SK-N-SH treated with all-trans-retinoic acid at 6 μM for 48 hours (cell line): Measurements from ENCODE around the gene TKTL1.

Experiments
- ATAC-seq: fragments of 200-7000 bp; cut with Tn5 transposase; 3 replicates; pipeline ENCODE4 v1.9.1; 2020; ENCODE audit warnings: mild to moderate bottlenecking, moderate library complexity
- ARNTL ChIP-seq: fragments of 450-650 bp; formaldehyde crosslinking; IDR thresholded peaks from 2 replicates; pipeline ENCODE4 v1.5.0; 2020; ENCODE audit warnings: low read depth, mild to moderate bottlenecking, moderate library complexity, borderline replicate concordance
- BACH2 ChIP-seq: fragments of 250-450 bp; sonication (Bioruptor Pico); IDR thresholded peaks from 2 replicates; pipeline ENCODE4 v1.9.0; 2021; ENCODE audit warnings: mild to moderate bottlenecking, borderline replicate concordance
- CREB5 ChIP-seq: fragments of 250-450 bp; sonication (Bioruptor Pico); IDR thresholded peaks from 2 replicates; pipeline ENCODE4 v1.5.1; 2020; ENCODE audit warnings: low read depth, mild to moderate bottlenecking, moderate library complexity
- CSDC2 ChIP-seq: fragments of 250-450 bp; sonication (Bioruptor Pico); IDR thresholded peaks from 2 replicates; pipeline ENCODE4 v1.5.0; 2020; ENCODE audit warnings: mild to moderate bottlenecking, moderate library complexity
- CSRNP3 ChIP-seq: fragments of 250-450 bp; sonication (Bioruptor Pico); IDR thresholded peaks from 2 replicates; pipeline ENCODE4 v1.5.1; 2021; ENCODE audit warnings: mild to moderate bottlenecking, moderate library complexity
- ESRRG ChIP-seq: fragments of 250-450 bp; sonication (Bioruptor Pico); IDR thresholded peaks from 2 replicates; pipeline ENCODE4 v1.6.1; 2021; ENCODE audit warnings: mild to moderate bottlenecking
- ISL1 ChIP-seq: fragments of 250-450 bp; sonication (Bioruptor Pico); IDR thresholded peaks from 2 replicates; pipeline ENCODE4 v2.1.2; 2022; ENCODE audit warnings: mild to moderate bottlenecking, moderate library complexity
- OSR1 ChIP-seq: fragments of 250-450 bp; sonication (Bioruptor Pico); IDR thresholded peaks from 2 replicates; pipeline ENCODE4 v1.8.0; 2022; ENCODE audit warnings: moderate library complexity, mild to moderate bottlenecking, inconsistent platforms
- PATZ1 ChIP-seq: fragments of 250-450 bp; sonication (Bioruptor Pico); IDR thresholded peaks from 2 replicates; pipeline ENCODE4 v1.8.0; 2020; ENCODE audit warnings: mild to moderate bottlenecking, moderate library complexity, borderline replicate concordance
- RARB ChIP-seq: fragments of 250-450 bp; sonication (Bioruptor Pico); IDR thresholded peaks from 2 replicates; pipeline ENCODE4 v1.8.0; 2021; ENCODE audit warnings: mild to moderate bottlenecking, moderate library complexity
- SNAI2 ChIP-seq: fragments of 250-450 bp; sonication (Bioruptor Pico); IDR thresholded peaks from 2 replicates; pipeline ENCODE4 v1.5.0; 2020; ENCODE audit warnings: mild to moderate bottlenecking, moderate library complexity
- TCF4 ChIP-seq: fragments of 250-450 bp; sonication (Bioruptor Pico); IDR thresholded peaks from 2 replicates; pipeline ENCODE4 v1.8.0; 2021; ENCODE audit warnings: mild to moderate bottlenecking, moderate library complexity, borderline replicate concordance
- TOX ChIP-seq: fragments of 250-450 bp; sonication (Bioruptor Pico); IDR thresholded peaks from 2 replicates; pipeline ENCODE4 v1.8.0; 2021; ENCODE audit warnings: mild to moderate bottlenecking, moderate library complexity, borderline replicate concordance
- TSHZ2 ChIP-seq: fragments of 250-450 bp; sonication (Bioruptor Pico); IDR thresholded peaks from 2 replicates; pipeline ENCODE4 v1.5.0; 2020; ENCODE audit warnings: mild to moderate bottlenecking, moderate library complexity
- ZC3H10 ChIP-seq: fragments of 250-450 bp; sonication (Bioruptor Pico); IDR thresholded peaks from 2 replicates; pipeline ENCODE4 v1.5.1; 2021; ENCODE audit warnings: mild to moderate bottlenecking, moderate library complexity
- ZFP3 ChIP-seq: fragments of 250-450 bp; sonication (Bioruptor Pico); IDR thresholded peaks from 2 replicates; pipeline ENCODE4 v1.5.0; 2020; ENCODE audit warnings: mild to moderate bottlenecking, moderate library complexity
- ZNF565 ChIP-seq: fragments of 450-650 bp; formaldehyde crosslinking; conservative IDR thresholded peaks from 2 replicates; pipeline ENCODE4 v1.5.0; 2020; ENCODE audit warnings: low read depth, mild to moderate bottlenecking, moderate library complexity
- ZNF70 ChIP-seq: fragments of 450-650 bp; formaldehyde crosslinking; IDR thresholded peaks from 2 replicates; pipeline ENCODE4 v1.5.0; 2020; ENCODE audit warnings: mild to moderate bottlenecking, moderate library complexity
- ZNF8 ChIP-seq: fragments of 450-650 bp; formaldehyde crosslinking; IDR thresholded peaks from 2 replicates; pipeline ENCODE4 v1.5.0; 2020; ENCODE audit warnings: mild to moderate bottlenecking, moderate library complexity
- TF ChIP-seq, protein P1 (sequence below): fragments of 250-450 bp; sonication (Bioruptor Pico); IDR thresholded peaks from 2 replicates; pipeline ENCODE4 v1.8.0; 2021; ENCODE audit warnings: low read depth, mild to moderate bottlenecking, moderate library complexity, borderline replicate concordance

Gene TKTL1

DNA sequence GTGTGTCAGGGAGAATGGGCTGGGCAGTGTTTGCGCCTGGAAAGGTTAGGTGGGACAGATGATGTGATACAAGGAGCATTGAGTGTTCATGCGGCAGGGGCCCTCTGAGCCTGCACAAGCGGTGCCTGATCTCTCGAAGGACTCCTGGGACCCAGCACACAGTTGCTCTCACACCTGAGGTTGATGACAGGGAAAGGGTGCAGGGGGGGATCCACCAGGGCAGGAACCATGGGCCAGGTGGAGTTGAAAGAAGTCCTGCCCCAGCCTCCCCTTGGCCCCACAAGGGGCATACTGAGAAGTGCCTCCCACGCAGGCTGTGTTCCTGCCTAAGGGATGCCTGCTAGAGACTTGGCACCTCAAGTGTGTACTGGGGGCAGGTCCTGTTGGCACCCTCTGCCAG lies 33.1 kb downstream of the TKTL1 start:
- ATAC-seq, result no peak

GRCh38 chrX:154329294-154329693 lies 33.7 kb downstream of the TKTL1 start:
- no peak for ATAC-seq
- TF ChIP-seq ISL1 (no peak), OSR1 (CRISPR knock-in tag) (no peak), RARB (no peak), ZC3H10 (CRISPR knock-in tag) (no peak), ZNF8 (CRISPR knock-in tag) (no peak), ARNTL (CRISPR knock-in tag) (no peak), TOX (CRISPR knock-in tag) (no peak), CSDC2 (CRISPR knock-in tag) (no peak), ESRRG (no peak), CSRNP3 (CRISPR knock-in tag) (no peak), TSHZ2 (CRISPR knock-in tag) (no peak), PATZ1 (CRISPR knock-in tag) (no peak)
- TF ChIP-seq, protein P1, sequence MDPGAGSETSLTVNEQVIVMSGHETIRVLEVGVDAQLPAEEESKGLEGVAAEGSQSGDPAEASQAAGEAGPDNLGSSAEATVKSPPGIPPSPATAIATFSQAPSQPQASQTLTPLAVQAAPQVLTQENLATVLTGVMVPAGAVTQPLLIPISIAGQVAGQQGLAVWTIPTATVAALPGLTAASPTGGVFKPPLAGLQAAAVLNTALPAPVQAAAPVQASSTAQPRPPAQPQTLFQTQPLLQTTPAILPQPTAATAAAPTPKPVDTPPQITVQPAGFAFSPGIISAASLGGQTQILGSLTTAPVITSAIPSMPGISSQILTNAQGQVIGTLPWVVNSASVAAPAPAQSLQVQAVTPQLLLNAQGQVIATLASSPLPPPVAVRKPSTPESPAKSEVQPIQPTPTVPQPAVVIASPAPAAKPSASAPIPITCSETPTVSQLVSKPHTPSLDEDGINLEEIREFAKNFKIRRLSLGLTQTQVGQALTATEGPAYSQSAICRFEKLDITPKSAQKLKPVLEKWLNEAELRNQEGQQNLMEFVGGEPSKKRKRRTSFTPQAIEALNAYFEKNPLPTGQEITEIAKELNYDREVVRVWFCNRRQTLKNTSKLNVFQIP (CRISPR knock-in tag), result no peak
- TF ChIP-seq, all 23 proteins: peak for 0

More for the DNA sequence above, 33.1 kb downstream of the TKTL1 start:
- no peak for TF ChIP-seq TCF4 (CRISPR knock-in tag)
- TF ChIP-seq ZNF8 (CRISPR knock-in tag), result no peak
- TF ChIP-seq TOX (CRISPR knock-in tag), result no peak
- TF ChIP-seq CSRNP3 (CRISPR knock-in tag), result no peak
- no peak for TF ChIP-seq ZNF565 (CRISPR knock-in tag)
- no peak for TF ChIP-seq ZNF70 (CRISPR knock-in tag)
- no peak for TF ChIP-seq CSDC2 (CRISPR knock-in tag)
- TF ChIP-seq ISL1, result no peak
- no peak for TF ChIP-seq PATZ1 (CRISPR knock-in tag)
- TF ChIP-seq CREB5 (CRISPR knock-in tag), result no peak
- no peak for TF ChIP-seq ESRRG
- TF ChIP-seq SNAI2, result no peak
- TF ChIP-seq RARB, result no peak
- no peak for TF ChIP-seq ZFP3
- TF ChIP-seq, protein P1 (CRISPR knock-in tag), result no peak
- no peak for TF ChIP-seq BACH2 (CRISPR knock-in tag)
- TF ChIP-seq OSR1 (CRISPR knock-in tag), result no peak
